SK-MEL-5 (cell line): ENCODE measurements around the gene DPP9. TPM values are rescaled to one million over a fixed set of nuclear protein-coding genes. Genes with fewer than 3 reads are reported as not detected.

Experiments used
- DNase-seq: peaks from one replicate; pipeline ENCODE4 v3.0.0-alpha.2; 2016; ENCODE audit warnings: low read depth, low spot score
- in situ Hi-C: cut with HindIII; loops from 2 replicates; pipeline ENCODE4 v1.10.0; 2016; ENCODE audit warnings: low sequenced_read_pairs, high pct_unique_total_duplicates, low pct_unique_long_range_greater_than_20kb
- total RNA-seq: library from RNA; depleted of rRNA; stranded (reverse); fragments of >200 nt; shearing (Covaris generic); gene quantifications from 2 replicates; pipeline ENCODE4 v1.2.3, GENCODE V29; 2014

Gene DPP9
- total RNA-seq, 1 experiment from 2014 or later, result 34.4 TPM

DNA sequence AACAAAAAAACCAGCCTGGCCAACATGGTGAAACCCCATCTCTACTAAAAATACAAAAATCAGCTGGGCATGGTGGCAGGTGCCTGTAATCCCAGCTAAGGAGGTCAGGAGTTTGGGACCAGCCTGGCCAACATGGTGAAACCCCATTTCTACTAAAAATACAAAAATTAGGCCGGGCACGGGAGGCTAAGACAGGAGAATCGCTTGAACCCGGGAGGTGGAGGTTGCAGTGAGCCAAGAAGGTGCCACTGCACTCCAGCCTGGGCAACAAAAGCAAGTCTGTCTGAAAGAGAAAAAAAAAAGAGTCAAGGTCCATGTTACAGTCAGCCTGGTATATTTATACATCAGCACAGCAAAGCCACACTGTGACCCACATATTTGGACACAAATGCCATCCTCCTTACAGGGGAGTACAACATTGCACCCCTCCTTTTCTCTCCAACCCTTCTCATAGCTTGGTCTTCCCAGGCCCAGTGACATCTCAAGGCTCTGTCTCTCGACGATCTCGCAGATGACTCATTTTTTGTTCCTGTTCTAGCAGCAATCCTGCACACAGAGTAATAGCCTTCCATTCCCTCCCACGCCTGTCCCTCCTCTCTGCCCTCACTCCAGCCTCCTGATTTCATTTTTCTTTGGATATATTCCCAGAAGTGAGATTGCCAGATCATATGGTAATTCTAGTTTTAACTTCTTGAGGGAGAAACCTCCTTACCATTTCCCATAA lies 21.0 kb upstream of the DPP9 start:
- DNase-seq, result peak; percentile 36
- in situ Hi-C loops, result no loop called here

DNA sequence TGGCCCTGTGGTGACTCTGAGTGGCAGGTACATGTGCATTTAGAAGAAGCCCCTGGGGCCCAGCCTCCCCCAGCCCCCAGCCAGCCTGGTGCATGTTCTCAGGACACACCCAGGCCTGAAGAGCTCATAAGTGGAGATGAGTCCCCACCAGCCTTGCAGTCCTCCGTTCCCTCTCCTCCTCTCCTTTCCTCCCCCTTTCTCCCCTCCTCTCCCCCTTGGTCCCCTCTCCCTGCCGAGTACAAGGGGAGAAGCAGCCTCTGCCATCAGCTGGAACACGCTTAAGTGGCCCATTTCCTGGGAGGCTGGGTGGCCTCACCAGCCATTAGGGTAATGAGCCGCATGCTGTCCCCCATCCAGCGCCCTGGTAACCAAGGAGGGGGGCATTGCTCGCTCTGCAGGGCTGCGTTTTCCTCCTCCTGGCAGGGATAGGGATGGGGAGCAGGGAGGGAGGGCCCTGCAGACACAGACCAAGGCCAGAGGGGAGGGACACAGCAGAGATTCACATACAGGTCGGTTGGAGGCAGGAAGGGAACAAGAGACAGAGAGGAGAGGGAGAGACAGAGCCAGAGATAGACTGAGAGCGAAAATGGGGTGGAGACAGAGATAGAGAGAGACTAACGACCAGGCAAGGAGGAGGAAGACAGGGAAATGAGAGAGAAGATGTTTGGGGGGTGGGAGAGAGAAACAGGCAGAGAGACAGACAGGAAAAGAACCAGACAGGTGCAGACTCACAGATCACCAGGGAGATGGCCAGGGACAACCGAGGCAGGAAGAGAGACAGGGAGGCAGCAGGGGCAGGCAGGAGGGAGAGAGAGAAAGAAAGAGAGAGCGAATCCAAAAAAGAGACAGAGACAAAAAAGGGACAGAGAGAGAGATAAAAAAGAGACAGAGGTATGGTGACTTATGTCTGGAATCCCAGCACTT lies 19.3 kb upstream of the DPP9 start:
- in situ Hi-C loops, result no loop called here
- no peak for DNase-seq

DNA sequence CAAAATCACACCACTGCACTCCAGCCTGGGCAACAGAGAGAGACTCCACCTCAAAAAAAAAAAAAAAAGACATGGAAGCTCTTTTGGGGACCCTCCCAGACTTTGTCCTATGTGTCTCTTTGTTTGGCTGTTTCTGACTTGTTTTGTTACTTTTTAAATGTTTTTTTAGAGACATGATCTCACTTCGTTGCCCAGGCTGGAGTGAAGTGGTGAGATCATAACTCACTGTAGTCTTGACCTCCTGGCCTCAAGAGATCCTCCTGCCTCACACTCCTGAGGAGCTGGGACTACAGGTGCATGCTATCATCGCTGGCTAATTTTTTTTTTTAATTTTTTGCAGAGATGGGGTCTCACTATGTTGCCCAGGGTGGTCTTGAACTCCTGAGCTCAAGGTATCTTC lies 16.4 kb upstream of the DPP9 start:
- in situ Hi-C loops, result no loop called here
- no peak for DNase-seq

DNA sequence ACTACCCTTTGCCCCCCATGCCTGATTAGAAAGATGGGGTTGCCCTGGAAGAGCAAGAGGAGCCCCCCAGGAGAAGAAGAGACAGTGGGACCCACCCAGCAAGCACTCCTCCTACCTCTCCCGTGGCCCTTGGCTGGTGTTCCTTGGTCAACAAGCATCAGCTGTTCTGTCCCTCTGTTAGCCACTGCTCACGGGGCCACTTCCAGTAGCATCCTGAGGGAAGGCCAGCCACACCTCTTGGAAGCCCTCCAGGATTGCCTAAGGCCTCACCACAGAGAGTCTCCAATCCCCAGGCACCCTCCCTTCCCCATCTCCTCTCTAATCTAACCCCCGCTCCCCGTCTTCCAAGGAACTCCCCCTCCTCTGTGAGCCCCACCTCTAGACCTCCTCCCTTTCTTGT lies 15.1 kb upstream of the DPP9 start:
- in situ Hi-C loops, result no loop called here
- DNase-seq, result no peak

DNA sequence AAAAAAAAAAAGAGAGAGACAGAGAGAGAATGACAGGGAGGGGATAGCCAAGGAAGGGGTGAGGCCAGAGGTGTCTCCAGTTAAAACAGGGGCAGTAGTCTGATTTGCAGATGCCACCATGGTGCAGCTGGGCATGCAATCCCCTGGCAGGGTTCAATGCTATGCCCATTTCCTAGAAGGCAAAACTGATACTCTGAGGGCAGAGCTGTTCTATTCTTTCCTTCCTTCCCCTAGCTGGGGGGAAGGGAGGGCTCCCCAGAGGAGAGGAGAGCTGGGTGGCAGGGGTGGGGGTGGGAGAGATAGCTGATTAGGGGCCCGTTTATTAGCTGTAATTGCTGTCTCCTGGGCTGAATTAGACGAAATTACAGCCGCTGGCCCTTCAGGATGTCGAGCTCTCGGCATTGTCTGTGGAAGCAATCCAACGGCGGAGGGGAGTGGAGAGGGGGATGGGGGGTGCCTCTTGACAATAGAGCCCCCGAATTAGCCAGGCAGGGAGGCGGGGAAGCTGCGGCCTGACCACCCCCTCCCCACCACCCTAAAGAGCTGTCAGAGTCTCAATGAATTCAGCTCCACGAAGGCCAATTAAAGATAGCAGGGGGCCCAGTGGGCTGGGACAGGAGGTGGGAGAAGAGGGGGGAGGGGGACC lies 14.4 kb upstream of the DPP9 start:
- DNase-seq, result no peak
- in situ Hi-C loops, result no loop called here

DNA sequence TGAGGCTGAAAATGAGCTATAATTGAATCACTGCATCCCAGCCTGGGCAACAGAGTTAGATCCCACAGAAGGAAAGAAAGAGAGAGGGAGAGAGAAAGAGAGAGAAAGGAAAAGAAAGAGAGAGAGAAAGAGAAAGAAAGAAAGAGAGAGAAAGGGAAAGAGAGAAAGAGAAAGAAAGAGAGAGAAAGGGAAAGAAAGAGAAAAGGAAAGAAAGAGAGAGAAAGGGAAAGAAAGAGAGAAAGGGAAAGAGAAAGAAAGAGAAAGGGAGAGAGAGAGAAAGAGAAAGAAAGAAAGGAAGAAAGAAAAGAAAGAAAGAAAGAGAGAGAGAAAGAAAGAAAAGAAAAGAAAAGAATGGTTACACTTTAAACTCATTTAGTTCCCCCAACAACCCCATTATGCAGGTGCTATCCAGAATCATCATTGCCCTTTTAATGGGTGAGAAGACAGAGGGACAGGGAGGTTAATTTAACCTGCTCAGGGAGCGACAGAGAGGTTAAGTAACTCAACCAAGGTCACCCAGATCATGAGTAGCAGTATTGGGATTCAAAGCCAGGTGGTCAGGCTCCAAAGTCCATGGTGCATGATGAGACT lies 10.2 kb upstream of the DPP9 start:
- no peak for DNase-seq
- in situ Hi-C loops, result no loop called here

DNA sequence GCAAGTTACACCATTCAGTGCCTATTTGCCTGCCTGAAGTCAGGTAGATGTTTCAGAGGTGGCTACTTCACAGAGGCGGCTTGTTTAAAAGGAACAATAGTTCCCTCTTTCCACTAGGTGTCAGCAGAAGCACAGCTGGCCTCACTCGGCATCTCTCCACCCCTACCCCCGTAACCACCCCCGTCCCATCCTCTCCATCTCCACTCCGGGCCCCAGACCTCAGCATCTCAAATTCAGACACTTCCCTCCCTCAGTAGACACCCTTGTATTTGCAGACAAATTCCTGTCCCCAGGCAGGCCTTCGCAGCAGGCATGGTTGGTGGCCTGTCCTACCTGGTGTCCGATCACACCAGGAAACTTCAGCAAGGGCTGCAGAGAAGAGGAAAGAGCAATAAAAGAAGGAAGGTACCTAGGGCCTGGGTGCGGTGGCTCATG lies 9.1 kb upstream of the DPP9 start:
- in situ Hi-C loops, result no loop called here
- peak; percentile 72 for DNase-seq

DNA sequence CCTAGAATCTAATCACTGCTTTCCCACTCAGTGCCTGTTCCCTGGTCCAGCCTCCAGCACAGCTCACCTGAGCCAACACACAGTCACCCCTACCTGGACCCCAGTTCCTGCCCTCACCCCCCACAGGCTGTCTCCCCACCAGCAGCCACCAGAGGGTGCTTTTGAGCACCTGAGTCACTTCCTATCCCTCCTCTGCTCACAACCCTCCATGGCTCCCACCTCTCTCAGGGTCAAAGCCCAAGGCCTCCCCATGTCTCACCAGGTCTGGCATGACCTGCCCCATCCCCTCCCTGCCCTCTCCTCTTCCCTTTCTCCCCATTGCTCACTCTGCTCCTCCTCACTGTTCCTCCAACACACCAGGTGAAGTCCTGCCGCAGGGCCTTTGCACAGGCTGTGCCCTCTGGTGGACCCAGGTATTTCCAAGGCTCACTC lies 7.1 kb upstream of the DPP9 start:
- in situ Hi-C loops, result no loop called here
- DNase-seq, result no peak

DNA sequence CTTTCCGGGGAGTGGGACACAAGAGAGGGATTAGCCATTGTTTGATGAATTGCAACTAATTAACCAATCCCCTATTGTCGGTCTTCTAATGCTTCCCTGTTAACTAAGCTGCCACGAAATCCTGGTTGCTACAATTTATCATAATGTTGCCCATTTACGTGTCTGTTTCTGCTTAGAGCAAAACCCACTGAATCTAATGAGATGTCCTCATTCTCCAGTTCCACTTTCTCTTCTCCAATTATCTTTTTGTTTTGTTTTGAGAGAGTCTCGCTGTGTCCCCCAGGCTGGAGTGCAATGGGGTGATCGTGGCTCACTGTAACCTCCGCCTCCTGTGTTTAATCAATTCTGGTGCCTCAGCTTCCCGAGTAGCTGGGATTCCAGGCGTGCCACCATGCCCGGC lies 5.2 kb upstream of the DPP9 start:
- in situ Hi-C loops, result no loop called here
- no peak for DNase-seq

DNA sequence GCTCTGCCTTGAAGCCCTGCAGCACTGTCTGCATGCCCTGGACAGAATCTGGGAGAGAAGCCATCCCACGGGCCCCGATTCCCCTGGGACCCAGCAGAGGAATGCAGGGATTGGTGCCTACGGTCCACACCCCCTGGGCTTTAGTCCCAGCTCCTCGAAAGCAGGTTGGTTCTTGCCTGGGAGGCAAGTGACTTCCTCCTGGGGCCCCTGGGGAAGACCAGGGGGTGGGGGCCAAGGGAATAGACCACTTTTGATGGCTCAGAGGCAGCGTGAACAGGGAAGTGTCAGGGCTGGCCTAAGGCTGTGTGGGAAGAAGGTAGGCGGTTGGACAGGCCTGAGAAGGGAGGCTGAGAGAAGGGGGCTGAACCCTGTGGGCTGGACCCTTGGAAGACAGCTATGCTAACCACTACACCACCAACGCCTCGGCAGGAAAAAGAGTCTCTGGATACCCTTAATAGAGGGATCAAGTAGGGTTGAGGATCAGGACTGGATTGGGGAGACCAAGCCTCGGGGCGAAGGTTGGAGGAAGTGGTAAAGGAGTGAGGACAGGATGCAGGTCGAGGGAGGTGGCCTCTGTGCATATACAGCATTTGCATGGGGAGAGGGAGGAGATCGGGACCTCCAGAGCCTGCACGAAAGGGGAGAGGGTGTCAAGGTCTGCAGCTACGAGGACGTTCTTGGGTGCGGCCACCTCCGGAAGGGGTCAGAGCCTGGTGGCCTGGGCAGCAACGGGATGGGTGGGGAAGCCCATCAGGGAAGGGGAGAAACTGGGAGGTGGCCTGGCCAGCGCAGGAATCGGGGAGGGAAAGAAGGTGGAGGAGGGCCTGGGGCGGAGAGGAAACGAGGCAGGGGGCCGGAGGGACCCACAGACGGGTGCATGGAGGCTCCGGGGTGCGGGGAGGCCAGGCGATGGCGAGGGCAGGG lies 709 bp downstream of the DPP9 start:
- DNase-seq, result peak; percentile 39
- in situ Hi-C loops, result no loop called here

DNA sequence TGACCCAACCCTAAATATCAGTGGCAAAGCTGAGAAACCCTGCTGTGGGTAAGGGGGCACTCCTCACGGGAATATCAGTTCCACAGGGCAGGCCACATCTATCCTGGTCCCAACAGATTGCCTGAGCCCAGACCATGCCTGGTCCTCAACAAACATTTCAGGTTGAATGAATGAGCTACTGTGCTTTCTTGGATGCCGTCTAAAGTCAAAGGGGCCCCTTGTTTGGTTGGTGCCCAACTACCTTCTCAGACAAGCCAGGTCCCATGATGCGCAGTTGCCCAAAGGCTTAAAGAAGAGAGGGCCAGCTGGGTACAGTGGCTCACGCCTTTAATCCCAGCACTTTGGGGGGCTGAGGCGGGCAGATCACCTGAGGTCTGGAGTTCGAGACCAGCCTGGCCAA lies 2.4 kb downstream of the DPP9 start:
- in situ Hi-C loops, result no loop called here
- DNase-seq, result peak; percentile 92

DNA sequence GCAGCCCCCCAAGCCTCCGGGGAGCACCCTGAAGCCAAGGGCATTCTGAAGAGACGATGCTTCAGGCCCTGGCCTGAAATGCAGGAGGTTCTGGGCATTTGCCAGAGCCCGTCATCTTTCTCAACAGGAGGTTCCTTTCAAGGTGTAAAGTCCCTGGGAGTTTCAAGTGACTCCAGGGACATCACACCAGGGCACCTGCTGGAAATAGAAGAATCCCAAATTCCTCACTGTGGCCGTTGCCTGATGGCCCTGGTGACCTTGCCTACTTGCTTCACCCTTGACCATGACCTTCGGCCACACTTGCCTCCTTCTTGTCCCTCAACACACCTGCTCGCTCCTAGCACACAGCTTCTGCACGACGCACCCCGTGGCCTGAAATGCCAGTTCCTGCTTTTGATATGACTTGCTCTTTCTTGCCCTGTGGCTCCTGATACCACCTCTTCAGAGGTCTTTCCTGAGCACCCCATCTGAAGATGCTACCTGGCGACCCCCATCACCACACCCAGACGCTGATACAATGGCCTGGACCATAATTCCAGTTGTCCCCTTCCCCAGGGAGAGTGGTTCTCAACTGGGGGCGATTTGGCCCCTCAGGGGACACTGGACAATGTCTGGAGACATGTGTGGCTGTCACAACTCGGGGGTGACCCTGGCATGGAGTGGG lies 3.5 kb downstream of the DPP9 start:
- in situ Hi-C loops, result no loop called here
- DNase-seq, result no peak

DNA sequence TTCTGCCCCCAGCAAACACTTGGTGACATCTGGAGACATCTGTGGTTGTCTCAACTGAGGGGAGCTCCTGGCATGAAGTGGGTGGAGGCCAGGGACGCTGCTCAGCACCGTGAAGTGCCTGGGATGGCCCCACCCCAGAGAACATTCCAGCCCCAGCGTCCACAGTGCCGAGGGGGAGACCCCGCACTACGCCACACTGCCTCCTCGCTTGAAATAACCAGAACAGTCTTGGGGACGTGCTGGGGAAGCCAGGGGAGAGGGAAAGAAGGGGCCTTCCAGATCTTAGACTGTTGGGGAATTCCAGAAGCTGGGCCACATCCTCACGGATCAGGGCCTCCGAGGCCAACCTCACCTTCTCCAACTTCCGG lies 4.2 kb downstream of the DPP9 start:
- no peak for DNase-seq
- in situ Hi-C loops, result no loop called here

DNA sequence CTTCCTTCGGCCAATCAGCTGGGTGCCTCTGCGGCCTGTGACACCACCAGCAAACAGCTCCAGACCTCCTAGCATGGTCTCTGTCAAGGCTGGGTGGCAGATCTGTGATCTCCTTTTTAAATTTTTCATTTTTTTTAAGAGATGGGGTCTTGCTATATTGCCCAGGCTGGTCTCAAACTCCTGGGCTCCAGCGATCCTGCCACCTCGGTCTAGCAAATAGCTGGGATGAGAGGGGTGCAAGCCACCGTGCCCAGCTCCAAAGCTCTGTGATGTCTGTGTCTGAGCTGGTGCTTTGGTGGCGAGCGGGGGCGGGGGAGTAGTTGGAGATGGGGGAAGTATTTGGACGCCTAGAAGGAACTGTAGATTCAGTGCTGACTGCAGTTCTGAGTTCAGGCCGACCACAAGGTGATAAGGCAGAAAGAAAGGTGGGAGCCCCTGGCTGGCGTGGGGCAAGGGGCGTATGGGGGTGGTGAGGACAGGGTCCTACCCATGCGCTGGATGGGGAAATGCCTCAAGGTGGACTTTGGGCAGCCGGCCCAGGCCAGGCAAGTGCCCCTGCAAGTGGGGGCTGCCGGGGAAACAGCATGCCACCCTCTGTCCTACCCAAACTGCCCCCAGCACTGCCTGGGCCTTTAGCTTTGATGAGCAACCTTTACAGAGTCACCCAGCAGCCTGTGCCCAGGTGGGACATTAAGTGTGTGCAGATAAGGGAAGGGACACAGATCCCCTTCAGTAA lies 5.5 kb downstream of the DPP9 start:
- DNase-seq, result no peak
- in situ Hi-C loops, result no loop called here

DNA sequence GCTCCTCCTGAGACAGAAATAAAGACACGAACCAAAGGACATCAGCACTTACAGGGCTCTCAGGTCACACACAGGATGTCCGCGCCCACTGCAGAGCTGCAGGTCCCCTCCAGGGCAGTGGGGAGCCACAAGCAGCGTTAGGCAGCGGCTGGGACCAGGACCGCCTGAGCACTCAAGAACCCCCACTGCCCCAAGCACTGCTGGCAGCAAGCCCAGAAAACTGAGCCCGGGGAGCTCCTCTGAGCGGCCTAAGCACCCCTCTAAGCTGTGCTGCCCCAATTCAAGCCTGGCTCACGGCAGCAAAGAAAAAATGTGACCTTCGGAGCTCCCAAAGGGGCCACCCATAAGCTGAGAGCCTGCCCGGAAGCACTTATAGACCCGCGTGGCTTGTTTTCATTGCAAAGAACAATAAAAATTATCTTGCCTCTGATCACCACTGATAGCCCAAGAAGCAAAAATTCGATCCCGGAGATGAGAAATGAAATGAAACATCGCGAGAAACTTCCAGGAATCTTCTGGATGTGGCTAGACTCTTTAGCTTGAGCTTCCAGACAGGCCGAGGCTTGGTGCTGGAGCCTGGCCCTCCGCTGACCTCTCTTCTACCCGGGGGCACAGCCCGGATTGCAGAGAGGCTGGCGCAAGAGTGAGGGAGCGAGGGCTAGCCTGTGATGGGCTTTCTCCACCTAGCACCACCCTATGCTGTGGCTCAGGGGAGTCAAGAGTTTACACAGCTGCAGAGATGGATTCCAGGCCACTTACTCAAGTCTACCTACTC lies 6.3 kb downstream of the DPP9 start:
- no peak for DNase-seq
- in situ Hi-C loops, result no loop called here
